ENCODE data around the gene PHLDB1.
"Not testable (repeated sequence)": the region's sequence is repeated elsewhere in the genome, so short reads cannot be mapped to it uniquely, and the experiment has no call there.

PHLDB1 gene

GRCh38 chr11:118574636-118575035, 32.8 kb upstream of the PHLDB1 start:
- TF ChIP-seq TAF1 (IDR thresholded peaks at IDR 0.05; ENCODE audit: low read depth, low read length): no peak
- no peak for TF ChIP-seq POU2F2 (IDR thresholded peaks at IDR 0.05; ENCODE audit: low read depth, low read length)
- TF ChIP-seq POLR2A (IDR thresholded peaks at IDR 0.05; ENCODE audit: low read depth, low read length): no peak
- no peak for TF ChIP-seq POLR2AphosphoS5 (IDR thresholded peaks at IDR 0.05; ENCODE audit: low read depth, low read length)
- TF ChIP-seq PAX5 (IDR thresholded peaks at IDR 0.05; ENCODE audit: insufficient read depth, low read length, severe bottlenecking): no peak
- TF ChIP-seq SPI1 (IDR thresholded peaks at IDR 0.05; ENCODE audit: low read depth, low read length): no peak
- no peak for FAIRE-seq
- no peak for DNase-seq (ENCODE audit: insufficient read length, low spot score)

DNA sequence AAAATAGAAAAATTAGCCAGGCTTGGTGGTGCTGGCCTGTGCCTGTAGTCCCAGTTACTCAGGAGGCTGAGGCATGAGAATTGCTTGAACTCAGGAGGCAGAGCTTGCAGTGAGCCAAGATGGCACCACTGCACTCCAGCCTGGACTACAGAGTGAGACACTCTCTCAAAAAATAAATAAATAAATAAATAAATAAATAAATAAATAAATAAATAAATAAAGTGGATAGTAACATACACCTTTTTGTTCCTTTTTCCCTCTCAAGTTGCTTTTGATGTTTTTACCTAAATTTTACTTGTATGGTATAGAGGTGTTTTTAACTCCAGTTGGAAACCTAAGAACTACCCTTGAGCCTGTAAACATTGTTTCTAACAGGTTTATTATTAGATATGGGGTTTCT, 29.4 kb upstream of the PHLDB1 start:
- FAIRE-seq: not testable (repeated sequence)

GRCh38 chr11:118581057-118581456, 26.4 kb upstream of the PHLDB1 start:
- FAIRE-seq (no peak), DNase-seq (ENCODE audit: insufficient read length, low spot score) (no peak)
- TF ChIP-seq POLR2AphosphoS5 (IDR thresholded peaks at IDR 0.05; ENCODE audit: low read depth, low read length) (no peak), TAF1 (IDR thresholded peaks at IDR 0.05; ENCODE audit: low read depth, low read length) (no peak), POU2F2 (IDR thresholded peaks at IDR 0.05; ENCODE audit: low read depth, low read length) (no peak), POLR2A (IDR thresholded peaks at IDR 0.05; ENCODE audit: low read depth, low read length) (no peak), PAX5 (IDR thresholded peaks at IDR 0.05; ENCODE audit: insufficient read depth, low read length, severe bottlenecking) (no peak), SPI1 (IDR thresholded peaks at IDR 0.05; ENCODE audit: low read depth, low read length) (no peak)

More for the DNA sequence above, 29.4 kb upstream of the PHLDB1 start:
- DNase-seq (ENCODE audit: insufficient read length, low spot score): not testable (repeated sequence)

DNA sequence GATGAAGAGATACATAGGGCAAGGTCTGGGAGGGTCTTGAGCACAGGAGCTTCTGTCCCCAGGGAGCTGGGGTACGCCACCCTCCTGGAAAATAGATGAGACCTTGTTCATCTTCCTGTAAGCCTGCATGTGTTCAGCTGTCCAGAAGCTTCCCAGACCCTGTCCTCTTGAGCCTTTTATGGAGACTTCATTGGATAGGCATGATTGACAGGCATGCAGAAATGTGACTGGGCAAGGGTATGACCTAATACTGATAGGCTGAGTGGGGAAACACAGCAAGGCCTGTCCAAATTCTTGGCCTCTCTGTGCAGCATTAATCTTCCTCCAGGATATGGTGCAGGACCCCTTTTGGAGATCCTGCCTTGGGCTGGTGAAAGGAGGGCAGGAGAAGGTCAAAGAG, 19.5 kb upstream of the PHLDB1 start:
- FAIRE-seq: no peak
- TF ChIP-seq POLR2AphosphoS5 (IDR thresholded peaks at IDR 0.05; ENCODE audit: low read depth, low read length) (no peak), PAX5 (IDR thresholded peaks at IDR 0.05; ENCODE audit: insufficient read depth, low read length, severe bottlenecking) (no peak), POU2F2 (IDR thresholded peaks at IDR 0.05; ENCODE audit: low read depth, low read length) (no peak), SPI1 (IDR thresholded peaks at IDR 0.05; ENCODE audit: low read depth, low read length) (no peak), POLR2A (IDR thresholded peaks at IDR 0.05; ENCODE audit: low read depth, low read length) (no peak)
- DNase-seq (ENCODE audit: insufficient read length, low spot score): no peak

- DNase-seq (ENCODE audit: insufficient read length, low spot score): no peak
- FAIRE-seq: no peak
- TF ChIP-seq PAX5 (IDR thresholded peaks at IDR 0.05; ENCODE audit: insufficient read depth, low read length, severe bottlenecking): no peak
- TF ChIP-seq POU2F2 (IDR thresholded peaks at IDR 0.05; ENCODE audit: low read depth, low read length): no peak
- TF ChIP-seq SPI1 (IDR thresholded peaks at IDR 0.05; ENCODE audit: low read depth, low read length): no peak
- no peak for TF ChIP-seq TAF1 (IDR thresholded peaks at IDR 0.05; ENCODE audit: low read depth, low read length)
- TF ChIP-seq POLR2AphosphoS5 (IDR thresholded peaks at IDR 0.05; ENCODE audit: low read depth, low read length): no peak
- TF ChIP-seq POLR2A (IDR thresholded peaks at IDR 0.05; ENCODE audit: low read depth, low read length): no peak
Observed at GRCh38 chr11:118592616-118593367, 14.6 kb upstream of the PHLDB1 start.

DNA sequence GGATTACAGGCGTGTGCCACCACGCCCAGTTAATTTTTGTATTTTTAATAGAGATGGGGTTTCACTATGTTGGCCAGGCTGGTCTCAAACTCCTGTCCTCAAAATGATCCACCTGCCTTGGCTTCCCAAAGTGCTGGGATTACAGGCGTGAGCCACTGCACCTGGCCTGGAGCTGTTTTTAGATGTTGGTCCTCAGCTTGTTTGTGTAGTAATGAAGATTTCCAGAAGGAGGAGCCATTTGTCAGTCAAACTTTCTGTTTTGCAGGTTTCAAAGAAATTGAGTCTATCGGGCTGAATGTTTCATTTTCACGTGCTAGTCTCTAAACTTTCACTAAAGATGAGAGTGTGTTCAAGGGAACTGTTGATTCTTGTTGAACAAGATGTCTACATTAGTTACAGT, 12.4 kb upstream of the PHLDB1 start:
- not testable (repeated sequence) for DNase-seq (ENCODE audit: insufficient read length, low spot score)

DNA sequence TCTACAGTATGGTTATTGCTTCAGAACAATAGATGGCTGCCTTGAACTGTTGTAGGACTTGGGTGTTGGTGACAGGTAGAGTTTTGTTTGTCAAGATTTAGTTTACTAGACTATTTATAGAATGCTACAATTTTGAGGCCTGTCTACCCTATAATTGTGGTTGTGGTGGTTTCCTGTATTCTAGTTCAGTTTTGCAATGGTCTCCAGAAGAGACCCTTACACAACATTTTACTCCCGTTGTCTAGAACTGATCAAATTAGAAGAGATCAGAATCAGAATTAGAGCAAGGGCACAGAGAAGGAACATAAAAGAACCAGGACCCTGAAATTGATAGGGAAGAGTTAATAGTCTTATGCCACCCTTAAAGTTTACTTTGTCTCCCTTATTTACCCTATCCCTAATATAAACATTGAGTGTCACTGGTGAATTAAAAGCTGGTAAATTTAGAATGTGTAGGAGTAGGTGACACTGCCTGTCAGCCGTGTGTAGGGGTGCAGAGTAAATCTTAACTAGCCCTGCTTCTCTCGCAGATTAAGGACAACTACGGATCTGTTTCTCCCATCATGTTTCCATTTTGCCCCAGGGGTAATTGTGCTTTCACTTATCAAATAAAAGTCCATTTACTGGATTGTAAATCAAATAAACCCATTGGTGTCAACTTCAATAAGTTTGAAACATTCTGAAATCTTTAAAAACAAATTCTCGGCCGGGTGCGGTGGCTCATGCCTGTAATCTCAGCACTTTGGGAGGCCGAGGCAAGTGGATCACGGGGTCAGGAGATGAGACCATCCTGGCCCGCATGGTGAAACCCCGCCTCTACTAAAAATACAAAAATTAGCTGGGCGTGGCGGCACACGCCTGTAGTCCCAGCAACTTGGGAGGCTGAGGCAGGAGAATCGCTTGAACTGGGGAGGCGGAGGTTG, 10.9 kb upstream of the PHLDB1 start:
- no peak for FAIRE-seq
- no peak for DNase-seq (ENCODE audit: insufficient read length, low spot score)
- TF ChIP-seq PAX5 (IDR thresholded peaks at IDR 0.05; ENCODE audit: insufficient read depth, low read length, severe bottlenecking) (no peak), SPI1 (IDR thresholded peaks at IDR 0.05; ENCODE audit: low read depth, low read length) (no peak), TAF1 (IDR thresholded peaks at IDR 0.05; ENCODE audit: low read depth, low read length) (no peak), POLR2A (IDR thresholded peaks at IDR 0.05; ENCODE audit: low read depth, low read length) (no peak), POLR2AphosphoS5 (IDR thresholded peaks at IDR 0.05; ENCODE audit: low read depth, low read length) (no peak), POU2F2 (IDR thresholded peaks at IDR 0.05; ENCODE audit: low read depth, low read length) (no peak)

More for the DNA sequence above, 12.4 kb upstream of the PHLDB1 start:
- FAIRE-seq: peak; percentile 69

GRCh38 chr11:118597556-118597955, 9.9 kb upstream of the PHLDB1 start:
- no peak for DNase-seq (ENCODE audit: insufficient read length, low spot score)
- TF ChIP-seq SPI1 (IDR thresholded peaks at IDR 0.05; ENCODE audit: low read depth, low read length) (no peak), POLR2A (IDR thresholded peaks at IDR 0.05; ENCODE audit: low read depth, low read length) (no peak), TAF1 (IDR thresholded peaks at IDR 0.05; ENCODE audit: low read depth, low read length) (no peak), POLR2AphosphoS5 (IDR thresholded peaks at IDR 0.05; ENCODE audit: low read depth, low read length) (no peak), PAX5 (IDR thresholded peaks at IDR 0.05; ENCODE audit: insufficient read depth, low read length, severe bottlenecking) (no peak)
- FAIRE-seq: no peak

DNA sequence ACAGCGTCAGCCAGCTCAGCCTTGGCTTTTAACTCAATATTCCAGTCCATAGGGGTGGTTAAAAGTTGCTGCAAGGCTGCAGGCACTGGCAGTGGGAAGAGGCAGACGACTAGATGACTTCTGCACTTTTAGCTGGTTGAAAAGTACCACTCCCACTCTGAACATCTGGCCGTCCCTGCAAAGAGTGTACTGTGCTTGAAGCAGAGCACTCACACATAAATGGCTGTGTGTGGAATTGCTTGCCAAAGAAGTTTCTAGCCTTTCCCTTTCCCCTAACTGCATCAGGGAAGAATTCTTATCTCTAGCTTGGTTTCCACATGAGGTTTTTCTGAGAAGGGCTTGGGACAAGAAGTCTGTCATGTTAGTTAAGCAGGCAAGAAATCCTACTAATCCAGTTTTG, 5.1 kb upstream of the PHLDB1 start:
- FAIRE-seq (no peak), DNase-seq (ENCODE audit: insufficient read length, low spot score) (no peak)

DNA sequence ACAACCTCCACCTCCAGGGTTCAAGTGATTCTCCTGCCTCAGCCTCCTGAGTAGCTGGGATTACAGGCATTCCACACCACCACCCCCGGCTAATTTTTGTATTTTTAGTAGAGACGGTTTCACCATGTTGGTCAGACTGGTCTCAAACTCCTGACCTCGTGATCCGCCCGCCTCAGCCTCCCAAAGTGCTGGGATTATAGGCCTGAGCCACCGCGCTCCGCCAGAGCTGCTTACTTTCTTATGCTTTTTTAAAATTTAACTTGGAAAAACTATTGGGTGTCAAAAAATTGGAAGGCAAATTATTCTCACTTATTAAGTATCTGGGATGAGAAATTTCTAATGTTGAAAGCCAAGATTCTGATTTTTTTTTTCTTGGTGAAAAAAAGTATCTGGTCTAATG, 3.7 kb upstream of the PHLDB1 start:
- not testable (repeated sequence) for FAIRE-seq; DNase-seq (ENCODE audit: insufficient read length, low spot score)

More for the DNA sequence above, 5.1 kb upstream of the PHLDB1 start:
- TF ChIP-seq PAX5 (IDR thresholded peaks at IDR 0.05; ENCODE audit: insufficient read depth, low read length, severe bottlenecking): no peak
- no peak for TF ChIP-seq POLR2AphosphoS5 (IDR thresholded peaks at IDR 0.05; ENCODE audit: low read depth, low read length)
- no peak for TF ChIP-seq SPI1 (IDR thresholded peaks at IDR 0.05; ENCODE audit: low read depth, low read length)
- no peak for TF ChIP-seq POU2F2 (IDR thresholded peaks at IDR 0.05; ENCODE audit: low read depth, low read length)
- no peak for TF ChIP-seq TAF1 (IDR thresholded peaks at IDR 0.05; ENCODE audit: low read depth, low read length)
- TF ChIP-seq POLR2A (IDR thresholded peaks at IDR 0.05; ENCODE audit: low read depth, low read length): no peak

Measured in GM12891 (cell line).